DND-41 (cell line): ENCODE data around the gene PRSS12.

ENCODE experiments used
- ATAC-seq: fragments of 200-7000 bp; cut with Tn5 transposase; 3 replicates; pipeline ENCODE4 v1.9.1; 2021; ENCODE audit warnings: low read depth; ENCODE audit not compliant: insufficient read depth
- DNase-seq: peaks from one replicate; pipeline ENCODE4 v3.0.0-alpha.2; 2020
- H2AFZ ChIP-seq: 2 replicates; pipeline ENCODE4 v1.6.0; 2012; ENCODE audit warnings: low read depth, low read length
- H3K27ac ChIP-seq: 2 replicates; pipeline ENCODE4 v1.5.1; 2012; ENCODE audit warnings: low read length, inconsistent platforms
- H3K27me3 ChIP-seq: fragments of 200-600 bp; sonication (generic); 2 replicates; pipeline ENCODE4 v1.6.0; 2012; ENCODE audit warnings: low read length, mild to moderate bottlenecking, inconsistent platforms; ENCODE audit not compliant: insufficient read depth, poor library complexity
- H3K36me3 ChIP-seq: 2 replicates; pipeline ENCODE4 v1.5.1; 2012; ENCODE audit warnings: low read length, inconsistent platforms; ENCODE audit not compliant: insufficient read depth
- H3K4me1 ChIP-seq: 2 replicates; pipeline ENCODE4 v1.5.1; 2012; ENCODE audit warnings: mild to moderate bottlenecking, low read length; ENCODE audit not compliant: insufficient read depth
- H3K4me2 ChIP-seq: 2 replicates; pipeline ENCODE4 v1.6.0; 2012; ENCODE audit warnings: mild to moderate bottlenecking, moderate library complexity, low read length, inconsistent platforms; ENCODE audit not compliant: insufficient read depth
- H3K4me3 ChIP-seq, 2 experiments: fragments of 200-600 bp in 1 of 2; shearing (Covaris generic) in 1 of 2; 2 replicates each; pipeline ENCODE4 v1.5.1; 2012 to 2016; ENCODE audit warnings: inconsistent platforms in 2 of 2, low read length in 2 of 2, mild to moderate bottlenecking in 2 of 2, low read depth in 1 of 2, moderate library complexity in 1 of 2
- H3K79me2 ChIP-seq: 2 replicates; pipeline ENCODE4 v1.6.0; 2012; ENCODE audit warnings: low read length, inconsistent platforms; ENCODE audit not compliant: insufficient read depth
- H3K9ac ChIP-seq: 2 replicates; pipeline ENCODE4 v1.6.0; 2012; ENCODE audit warnings: low read depth, mild to moderate bottlenecking, inconsistent platforms, low read length, moderate library complexity
- H3K9me3 ChIP-seq: 2 replicates; pipeline ENCODE4 v1.5.1; 2012; ENCODE audit warnings: low read length, moderate library complexity, mild to moderate bottlenecking, inconsistent platforms; ENCODE audit not compliant: insufficient read depth, severe bottlenecking
- H4K20me1 ChIP-seq: 2 replicates; pipeline ENCODE4 v1.6.0; 2012; ENCODE audit warnings: low read length; ENCODE audit not compliant: insufficient read depth
- EZH2 ChIP-seq: IDR thresholded peaks from 3 replicates; pipeline ENCODE4 v1.6.1; 2012; ENCODE audit warnings: borderline replicate concordance, low read depth, mild to moderate bottlenecking, moderate library complexity, low read length, inconsistent platforms; ENCODE audit not compliant: severe bottlenecking
- TF ChIP-seq, protein P1 (sequence below): IDR thresholded peaks from 2 replicates; pipeline ENCODE4 v1.5.1; 2012; ENCODE audit warnings: borderline replicate concordance, low read length, moderate library complexity, mild to moderate bottlenecking; ENCODE audit not compliant: poor library complexity, severe bottlenecking; ENCODE audit errors: extremely low read depth

The PRSS12 gene

DNA sequence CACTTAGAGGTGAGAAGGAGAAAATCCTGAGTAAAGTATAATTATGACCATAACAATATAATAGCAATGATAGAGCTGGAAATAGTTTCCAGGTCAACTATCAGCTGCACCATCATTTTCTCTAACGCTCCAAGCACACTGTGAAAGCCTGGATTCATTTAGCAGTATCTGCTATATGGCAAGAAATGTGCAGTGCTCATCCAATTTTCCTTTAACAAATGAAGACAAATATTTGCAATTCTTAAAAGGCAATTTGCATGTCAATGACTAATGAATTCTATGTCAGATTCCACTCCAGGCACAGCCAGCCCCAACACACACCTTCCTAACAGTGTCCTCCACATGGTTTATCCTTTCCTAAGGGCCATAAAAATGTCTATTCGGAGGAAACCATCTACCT, 12.7 kb downstream of the PRSS12 start:
- H3K36me3 ChIP-seq, result no peaks in the 10 kb centered on the region
- TF ChIP-seq EZH2, result no peak
- TF ChIP-seq, protein P1, sequence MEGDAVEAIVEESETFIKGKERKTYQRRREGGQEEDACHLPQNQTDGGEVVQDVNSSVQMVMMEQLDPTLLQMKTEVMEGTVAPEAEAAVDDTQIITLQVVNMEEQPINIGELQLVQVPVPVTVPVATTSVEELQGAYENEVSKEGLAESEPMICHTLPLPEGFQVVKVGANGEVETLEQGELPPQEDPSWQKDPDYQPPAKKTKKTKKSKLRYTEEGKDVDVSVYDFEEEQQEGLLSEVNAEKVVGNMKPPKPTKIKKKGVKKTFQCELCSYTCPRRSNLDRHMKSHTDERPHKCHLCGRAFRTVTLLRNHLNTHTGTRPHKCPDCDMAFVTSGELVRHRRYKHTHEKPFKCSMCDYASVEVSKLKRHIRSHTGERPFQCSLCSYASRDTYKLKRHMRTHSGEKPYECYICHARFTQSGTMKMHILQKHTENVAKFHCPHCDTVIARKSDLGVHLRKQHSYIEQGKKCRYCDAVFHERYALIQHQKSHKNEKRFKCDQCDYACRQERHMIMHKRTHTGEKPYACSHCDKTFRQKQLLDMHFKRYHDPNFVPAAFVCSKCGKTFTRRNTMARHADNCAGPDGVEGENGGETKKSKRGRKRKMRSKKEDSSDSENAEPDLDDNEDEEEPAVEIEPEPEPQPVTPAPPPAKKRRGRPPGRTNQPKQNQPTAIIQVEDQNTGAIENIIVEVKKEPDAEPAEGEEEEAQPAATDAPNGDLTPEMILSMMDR, result no peak
- no peak overlapping the region for H2AFZ ChIP-seq
- H3K27ac ChIP-seq, result no peak overlapping the region
- DNase-seq (no peak), ATAC-seq (no peak)
- H4K20me1 ChIP-seq, result no peaks in the 10 kb centered on the region
- no peak overlapping the region for H3K4me3 ChIP-seq
- H3K9ac ChIP-seq, result no peak overlapping the region
- peaks cover 3% of the 10 kb centered on the region for H3K27me3 ChIP-seq
- H3K4me2 ChIP-seq, result no peak overlapping the region
- no peaks in the 10 kb centered on the region for H3K79me2 ChIP-seq
- no peaks in the 10 kb centered on the region for H3K4me1 ChIP-seq
- no peaks in the 10 kb centered on the region for H3K9me3 ChIP-seq

DNA sequence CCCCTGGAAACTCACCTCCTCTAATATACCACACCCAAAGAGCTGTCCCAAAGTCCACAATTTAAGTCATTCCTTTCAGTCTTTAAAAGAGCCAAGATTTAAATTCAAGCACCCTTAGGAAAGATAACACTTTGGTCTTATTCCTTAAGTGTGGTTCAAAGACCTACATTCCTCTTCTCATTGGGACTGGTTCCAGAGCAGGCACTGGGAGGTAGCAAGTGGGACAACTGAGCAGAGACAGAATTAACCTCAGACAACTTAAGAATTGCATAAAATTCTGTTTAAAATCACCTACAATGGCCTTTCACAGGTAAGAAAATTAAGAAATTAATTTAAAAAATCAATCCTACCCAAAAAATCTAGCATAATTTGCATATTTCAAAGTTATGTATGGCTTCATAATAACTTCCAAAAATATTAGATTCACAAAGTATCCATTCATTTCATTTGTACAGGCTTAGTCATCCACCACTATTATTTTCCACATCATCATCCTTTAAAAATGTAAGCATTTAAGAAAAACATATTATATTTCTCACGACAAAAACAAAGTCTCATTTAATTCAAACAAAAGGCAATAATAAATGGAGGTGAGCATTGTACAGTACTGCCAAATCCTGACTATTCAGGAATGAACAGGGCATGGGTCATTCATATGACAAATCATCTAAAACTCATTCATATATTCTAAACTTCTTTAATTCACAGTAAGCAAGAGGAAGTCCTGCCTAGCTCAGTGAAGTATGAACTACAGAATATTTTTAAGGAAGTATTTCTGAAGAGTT, 13.6 kb downstream of the PRSS12 start:
- no peak overlapping the region for H3K4me2 ChIP-seq
- H3K4me3 ChIP-seq, result no peak overlapping the region
- no peaks in the 10 kb centered on the region for H3K9me3 ChIP-seq
- no peak overlapping the region for H3K9ac ChIP-seq
- no peaks in the 10 kb centered on the region for H3K4me1 ChIP-seq
- H3K79me2 ChIP-seq, result no peaks in the 10 kb centered on the region
- no peak overlapping the region for H2AFZ ChIP-seq
- no peak overlapping the region for H3K27ac ChIP-seq
- no peaks in the 10 kb centered on the region for H4K20me1 ChIP-seq
- peaks cover 3% of the 10 kb centered on the region for H3K27me3 ChIP-seq
- DNase-seq, result no peak
- no peak for ATAC-seq
- no peaks in the 10 kb centered on the region for H3K36me3 ChIP-seq
- TF ChIP-seq, protein P1, result no peak
- no peak for TF ChIP-seq EZH2

GRCh38 chr4:118338518-118338917, 14.3 kb downstream of the PRSS12 start:
- Histone ChIP-seq H3K36me3 (no peaks in the 10 kb centered on the region), H3K27ac (no peak overlapping the region), H3K4me1 (no peaks in the 10 kb centered on the region), H4K20me1 (no peaks in the 10 kb centered on the region), H3K27me3 (peaks cover 3% of the 10 kb centered on the region), H3K9ac (no peak overlapping the region), H3K4me3 (no peak overlapping the region), H3K9me3 (no peaks in the 10 kb centered on the region), H3K4me2 (no peak overlapping the region), H2AFZ (no peak overlapping the region), H3K79me2 (no peaks in the 10 kb centered on the region)
- TF ChIP-seq, protein P1, result no peak
- TF ChIP-seq EZH2, result no peak
- no peak for ATAC-seq
- no peak for DNase-seq

DNA sequence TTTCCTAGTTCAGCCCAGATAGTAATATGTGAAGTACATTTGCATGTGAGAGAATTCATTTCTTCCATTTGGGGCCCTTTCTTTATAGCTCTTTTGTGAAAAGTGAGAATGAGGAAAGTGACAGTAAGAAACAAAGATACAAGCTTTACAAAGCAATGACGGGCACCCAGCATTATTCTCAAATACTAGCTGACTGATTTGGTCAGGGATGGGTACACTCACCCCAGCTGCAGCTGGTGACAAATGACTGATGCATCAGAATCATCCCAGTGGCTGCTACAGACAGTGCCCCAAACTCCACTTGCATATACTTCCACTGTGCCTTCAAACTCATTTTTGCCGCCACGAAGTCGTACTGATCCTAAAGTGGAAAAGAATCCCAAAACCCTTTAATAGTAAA, 14.8 kb downstream of the PRSS12 start:
- DNase-seq (no peak), ATAC-seq (no peak)
- Histone ChIP-seq H3K79me2 (no peaks in the 10 kb centered on the region), H3K4me1 (no peaks in the 10 kb centered on the region), H3K4me3 (no peak overlapping the region), H3K9ac (no peak overlapping the region), H3K4me2 (no peak overlapping the region), H3K9me3 (no peaks in the 10 kb centered on the region), H3K27me3 (peaks cover 3% of the 10 kb centered on the region), H3K36me3 (no peaks in the 10 kb centered on the region), H4K20me1 (no peaks in the 10 kb centered on the region), H3K27ac (no peak overlapping the region), H2AFZ (no peak overlapping the region)
- no peak for TF ChIP-seq EZH2
- TF ChIP-seq, protein P1, result no peak
